HG03175 (cell line): ENCODE measurements around the gene PLXND1.
"Not testable (repeated sequence)": the region's sequence is repeated elsewhere in the genome, so short reads cannot be mapped to it uniquely, and the experiment has no call there.

Experiments used
- ATAC-seq: cut with Tn5 transposase; IDR thresholded peaks from one replicate; pipeline ENCODE4 v1.9.1; 2021; ENCODE audit warnings: mild to moderate bottlenecking, moderate library complexity; ENCODE audit not compliant: unreplicated experiment

The PLXND1 gene, protein sequence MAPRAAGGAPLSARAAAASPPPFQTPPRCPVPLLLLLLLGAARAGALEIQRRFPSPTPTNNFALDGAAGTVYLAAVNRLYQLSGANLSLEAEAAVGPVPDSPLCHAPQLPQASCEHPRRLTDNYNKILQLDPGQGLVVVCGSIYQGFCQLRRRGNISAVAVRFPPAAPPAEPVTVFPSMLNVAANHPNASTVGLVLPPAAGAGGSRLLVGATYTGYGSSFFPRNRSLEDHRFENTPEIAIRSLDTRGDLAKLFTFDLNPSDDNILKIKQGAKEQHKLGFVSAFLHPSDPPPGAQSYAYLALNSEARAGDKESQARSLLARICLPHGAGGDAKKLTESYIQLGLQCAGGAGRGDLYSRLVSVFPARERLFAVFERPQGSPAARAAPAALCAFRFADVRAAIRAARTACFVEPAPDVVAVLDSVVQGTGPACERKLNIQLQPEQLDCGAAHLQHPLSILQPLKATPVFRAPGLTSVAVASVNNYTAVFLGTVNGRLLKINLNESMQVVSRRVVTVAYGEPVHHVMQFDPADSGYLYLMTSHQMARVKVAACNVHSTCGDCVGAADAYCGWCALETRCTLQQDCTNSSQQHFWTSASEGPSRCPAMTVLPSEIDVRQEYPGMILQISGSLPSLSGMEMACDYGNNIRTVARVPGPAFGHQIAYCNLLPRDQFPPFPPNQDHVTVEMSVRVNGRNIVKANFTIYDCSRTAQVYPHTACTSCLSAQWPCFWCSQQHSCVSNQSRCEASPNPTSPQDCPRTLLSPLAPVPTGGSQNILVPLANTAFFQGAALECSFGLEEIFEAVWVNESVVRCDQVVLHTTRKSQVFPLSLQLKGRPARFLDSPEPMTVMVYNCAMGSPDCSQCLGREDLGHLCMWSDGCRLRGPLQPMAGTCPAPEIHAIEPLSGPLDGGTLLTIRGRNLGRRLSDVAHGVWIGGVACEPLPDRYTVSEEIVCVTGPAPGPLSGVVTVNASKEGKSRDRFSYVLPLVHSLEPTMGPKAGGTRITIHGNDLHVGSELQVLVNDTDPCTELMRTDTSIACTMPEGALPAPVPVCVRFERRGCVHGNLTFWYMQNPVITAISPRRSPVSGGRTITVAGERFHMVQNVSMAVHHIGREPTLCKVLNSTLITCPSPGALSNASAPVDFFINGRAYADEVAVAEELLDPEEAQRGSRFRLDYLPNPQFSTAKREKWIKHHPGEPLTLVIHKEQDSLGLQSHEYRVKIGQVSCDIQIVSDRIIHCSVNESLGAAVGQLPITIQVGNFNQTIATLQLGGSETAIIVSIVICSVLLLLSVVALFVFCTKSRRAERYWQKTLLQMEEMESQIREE (N-terminal part only)

DNA sequence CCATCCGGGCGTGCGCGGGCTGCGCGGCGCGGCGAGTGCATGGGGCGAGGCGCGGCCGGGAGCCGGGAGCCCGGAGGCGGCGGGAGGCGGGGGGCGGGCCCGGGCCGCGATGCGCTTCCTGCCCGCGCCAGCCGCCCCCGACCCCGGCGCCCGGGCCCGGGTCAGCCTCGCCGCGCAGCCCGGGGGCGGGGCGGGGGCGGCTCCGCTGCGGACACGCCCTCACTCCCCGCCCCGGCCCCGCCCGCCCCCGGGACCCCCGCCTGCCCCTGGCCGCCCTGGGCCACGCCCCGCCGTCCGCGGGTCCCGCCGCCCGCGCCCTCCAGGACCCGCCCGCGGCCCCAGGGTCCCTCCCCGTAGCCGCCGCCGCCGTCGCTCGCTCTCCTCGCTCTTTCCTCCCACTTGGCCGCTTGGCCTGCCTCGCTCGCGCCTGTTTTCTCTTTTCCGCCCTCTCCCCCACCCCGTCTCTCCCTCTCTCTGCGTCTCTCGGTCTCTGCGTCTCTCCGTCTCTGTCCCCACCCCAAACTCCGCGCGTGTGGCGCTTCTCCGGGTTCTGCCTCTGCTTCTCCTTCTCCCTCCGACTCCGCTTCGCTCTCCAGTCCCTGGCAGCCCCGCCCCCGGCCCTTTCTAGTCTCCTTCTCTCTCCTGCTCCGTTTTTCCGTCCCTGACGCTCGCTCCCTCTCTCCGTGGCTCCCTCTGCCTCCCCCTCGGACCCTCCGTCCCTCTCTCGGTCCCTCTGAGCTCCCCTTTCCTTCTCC lies at the start of gene PLXND1:
Gene PLXND1, minus strand, starts transcription at position 41 of the 755 bp plus-strand sequence. Its CDS starts 37 bp downstream, at position 4.
- no peak for ATAC-seq

DNA sequence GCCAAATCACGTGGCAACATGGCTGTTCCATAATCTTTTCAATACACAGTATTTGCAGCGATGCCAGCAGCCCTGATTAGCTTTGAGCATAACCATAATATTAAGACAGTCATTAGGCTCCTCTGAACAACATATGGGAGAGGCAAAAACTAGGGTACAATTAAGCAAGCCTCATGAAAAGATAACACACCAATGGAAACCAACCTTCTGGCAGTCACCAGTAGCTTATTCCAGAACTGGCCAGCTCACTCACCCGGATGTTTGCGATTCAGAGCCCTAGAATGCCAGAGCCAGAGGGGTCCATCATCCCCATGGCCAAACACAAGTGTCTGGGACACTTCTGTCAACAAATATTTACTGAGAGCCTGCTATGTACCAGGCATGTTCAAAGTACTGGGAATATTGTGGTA lies 48.8 kb upstream of the PLXND1 start:
- no peak for ATAC-seq

DNA sequence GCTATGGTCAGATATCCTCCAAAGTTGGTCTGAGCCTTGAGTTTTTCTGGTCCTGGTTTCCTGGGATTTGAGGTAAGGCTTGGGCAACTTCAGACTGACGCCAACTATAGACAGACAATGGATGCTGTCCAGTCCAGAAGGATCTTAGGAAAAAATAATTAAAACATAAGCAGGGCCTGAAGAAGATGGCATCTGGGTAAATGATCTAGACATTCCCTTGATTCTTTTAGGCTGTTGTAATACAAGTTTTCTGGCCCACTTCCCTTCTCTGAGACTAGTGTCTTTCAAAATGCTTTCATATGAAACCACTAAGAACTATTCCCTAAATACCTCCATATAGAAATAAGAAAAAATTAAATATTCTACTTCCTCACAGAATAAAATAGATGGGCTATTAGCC lies 47.7 kb upstream of the PLXND1 start:
- no peak for ATAC-seq

DNA sequence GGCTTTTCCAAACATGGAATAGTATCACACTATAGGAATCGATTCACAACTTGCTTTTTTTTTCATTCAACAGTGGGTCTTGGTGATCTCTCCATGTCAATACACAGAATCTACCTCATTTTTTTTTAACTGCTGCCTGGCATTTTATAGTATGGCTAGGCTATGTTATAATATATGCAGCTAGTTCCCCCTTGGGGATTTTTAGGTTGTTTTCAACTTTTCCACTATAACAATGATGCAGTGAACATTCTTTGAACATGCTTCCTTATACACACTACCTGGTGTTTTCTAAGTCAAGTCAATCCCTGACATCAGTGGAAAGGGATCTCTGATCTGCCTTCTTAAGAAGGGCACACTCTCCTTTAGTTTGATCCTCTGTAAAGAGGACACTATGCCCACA lies 46.5 kb upstream of the PLXND1 start:
- ATAC-seq = no peak

DNA sequence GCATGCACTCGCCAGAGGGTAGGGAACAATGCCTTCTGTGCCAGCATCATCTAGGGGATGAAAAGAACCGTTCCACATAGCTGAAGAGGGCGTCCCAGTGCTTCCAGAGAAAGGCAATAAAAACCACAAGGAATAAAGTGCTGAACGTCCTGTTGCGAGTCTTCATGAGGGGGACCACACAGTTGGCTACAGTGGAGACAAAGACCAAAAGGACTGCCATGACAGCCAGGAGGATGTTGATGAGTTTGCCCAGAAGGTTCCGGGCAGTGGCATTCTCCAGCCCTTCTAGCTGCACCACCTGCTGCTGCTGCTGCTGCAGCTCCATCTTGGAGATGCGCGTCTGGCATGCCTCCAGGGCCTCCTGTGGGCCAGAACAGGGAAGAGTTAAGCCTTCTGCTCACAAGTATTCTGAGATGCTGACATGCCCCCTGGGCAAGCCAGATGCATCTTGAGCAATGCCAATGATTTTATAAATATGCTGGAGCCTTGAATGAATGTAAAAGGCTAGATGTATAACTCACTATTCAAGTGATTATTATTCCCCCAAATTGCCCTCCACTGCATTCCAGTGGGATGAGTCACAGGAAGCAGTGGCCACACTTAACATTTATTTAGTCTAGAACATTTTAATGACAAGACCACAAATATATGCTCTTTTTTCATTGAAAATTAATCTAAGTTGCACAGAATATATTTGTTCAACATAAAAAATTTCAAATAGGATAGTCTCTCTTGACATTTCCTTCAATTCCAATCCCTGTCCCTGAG lies 45.1 kb upstream of the PLXND1 start:
- no peak for ATAC-seq

DNA sequence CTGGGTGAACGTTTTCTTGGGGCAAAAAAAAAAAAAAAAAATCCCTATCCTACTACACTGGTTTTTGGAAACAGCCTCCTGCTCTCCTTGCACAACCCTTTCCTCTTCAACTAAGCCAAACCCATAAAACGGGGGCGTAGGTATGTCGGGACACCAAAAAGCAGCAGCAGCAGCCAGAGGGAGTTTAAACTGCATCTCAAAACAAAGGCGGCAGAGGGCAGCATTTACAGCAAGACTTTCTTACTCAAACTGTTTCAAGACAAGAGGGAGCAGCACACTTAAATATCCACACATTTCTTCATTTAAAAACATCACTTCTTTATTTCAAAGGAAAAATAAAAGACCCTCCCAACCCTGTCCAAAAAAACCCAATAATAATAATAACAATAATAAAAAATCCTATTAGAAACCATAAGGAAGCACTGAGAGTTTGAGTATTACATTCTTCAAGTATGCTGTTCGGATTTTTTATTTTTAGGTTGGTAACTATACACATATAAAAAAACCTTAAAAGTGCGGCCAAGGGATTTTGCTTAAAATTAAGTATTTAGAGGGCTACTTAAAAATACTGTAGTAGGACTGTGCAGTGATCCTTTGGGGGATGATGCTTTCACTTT lies 43.9 kb upstream of the PLXND1 start:
- no peak for ATAC-seq

DNA sequence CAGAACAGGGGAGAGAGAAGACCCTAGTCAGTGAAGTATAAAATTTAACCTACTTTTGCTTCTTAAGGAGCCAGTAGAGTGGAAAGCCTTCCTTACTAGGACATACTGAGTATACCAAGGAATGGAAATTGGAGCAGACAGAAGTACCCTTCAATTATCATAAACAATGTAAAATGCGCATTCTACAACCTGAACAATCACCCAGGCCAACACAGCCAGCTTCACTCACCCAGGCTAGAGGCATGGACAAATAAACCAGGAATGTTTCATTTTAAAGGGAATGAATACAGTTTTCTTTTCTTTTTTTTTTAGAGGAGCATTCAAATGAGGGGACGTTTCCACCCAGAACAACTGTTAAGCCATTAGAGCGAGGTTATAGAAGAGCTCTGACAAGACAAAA lies 41.9 kb upstream of the PLXND1 start:
- ATAC-seq = no peak

DNA sequence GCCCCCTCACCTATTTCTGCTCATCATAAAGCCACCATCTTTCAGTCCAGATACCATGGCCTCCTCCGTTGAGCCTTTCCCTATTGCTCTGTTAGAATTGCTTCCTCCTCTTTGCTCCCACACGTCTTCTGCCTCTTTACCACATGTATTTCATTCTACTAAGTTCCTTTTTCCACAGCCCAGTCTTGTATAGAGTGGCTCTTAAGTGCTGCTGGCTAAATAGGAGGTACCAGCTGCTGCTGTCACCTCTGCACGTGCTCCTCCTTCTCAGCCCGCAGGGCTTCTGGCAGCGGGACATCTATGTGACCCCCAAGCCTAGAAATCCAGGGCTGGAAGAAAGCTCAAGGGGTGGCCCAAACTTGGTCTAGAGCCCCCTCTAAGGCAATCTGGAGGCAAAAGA lies 38.8 kb upstream of the PLXND1 start:
- no peak for ATAC-seq

DNA sequence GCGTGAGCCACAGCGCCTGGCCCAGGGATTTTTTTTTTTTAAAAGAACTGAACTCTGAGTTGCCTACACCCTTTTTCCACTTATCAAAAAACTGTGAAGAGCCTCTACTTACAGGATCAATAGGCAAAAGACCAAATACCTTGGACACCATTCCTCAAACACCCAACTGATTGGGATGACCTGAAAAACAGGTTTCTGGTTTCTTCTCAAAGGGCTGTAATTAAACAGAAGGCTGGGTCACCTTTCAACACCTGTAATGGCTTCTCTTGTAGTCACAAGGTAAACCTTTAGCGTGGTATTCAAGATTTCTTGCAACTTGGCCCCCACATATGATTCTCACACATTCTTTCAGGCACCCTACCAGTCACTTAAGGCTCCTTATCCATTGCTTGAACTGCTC lies 38.4 kb upstream of the PLXND1 start:
- no peak for ATAC-seq

DNA sequence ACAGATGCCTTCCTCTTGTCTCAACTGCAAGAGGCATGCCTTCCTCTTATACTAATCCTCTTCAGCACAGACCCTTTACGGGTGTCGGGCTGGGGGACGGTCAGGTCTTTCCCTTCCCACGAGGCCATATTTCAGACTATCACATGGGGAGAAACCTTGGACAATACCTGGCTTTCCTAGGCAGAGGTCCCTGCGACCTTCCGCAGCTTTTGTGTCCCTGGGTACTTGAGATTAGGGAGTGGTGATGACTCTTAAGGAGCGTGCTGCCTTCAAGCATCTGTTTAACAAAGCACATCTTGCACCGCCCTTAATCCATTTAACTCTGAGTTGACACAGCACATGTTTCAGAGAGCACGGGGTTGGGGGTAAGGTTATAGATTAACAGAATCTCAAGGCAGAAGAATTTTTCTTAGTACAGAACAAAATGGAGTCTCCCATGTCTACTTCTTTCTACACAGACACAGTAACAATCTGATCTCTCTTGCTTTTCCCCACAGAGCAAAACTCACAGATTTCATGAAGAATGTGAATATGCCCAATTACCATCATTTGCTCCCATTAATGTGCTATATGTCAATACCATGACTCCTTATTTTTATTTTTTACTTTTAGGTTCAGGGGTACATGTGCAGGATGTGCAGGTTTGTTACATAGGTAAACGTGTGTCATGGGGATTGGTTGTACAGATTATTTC lies 35.2 kb upstream of the PLXND1 start:
- ATAC-seq = not testable (repeated sequence)

DNA sequence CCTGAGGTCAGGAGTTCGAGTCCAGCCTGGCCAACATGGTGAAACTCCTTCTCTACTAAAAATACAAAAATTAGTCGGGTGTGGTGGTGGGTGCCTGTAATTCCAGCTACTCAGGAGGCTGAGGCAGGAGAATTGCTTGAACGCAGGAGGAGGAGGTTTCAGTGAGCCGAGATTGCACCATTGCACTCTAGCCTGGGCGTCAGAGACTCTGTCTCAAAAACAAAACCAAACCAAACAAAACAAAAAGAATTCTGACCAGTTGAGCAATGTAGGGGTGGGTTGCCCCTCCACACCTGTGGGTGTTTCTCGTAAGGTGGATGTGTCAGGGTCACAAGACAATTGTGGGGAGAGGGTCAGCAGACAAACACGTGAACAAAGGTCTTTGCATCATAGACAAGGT lies 34.5 kb upstream of the PLXND1 start:
- not testable (repeated sequence) for ATAC-seq

DNA sequence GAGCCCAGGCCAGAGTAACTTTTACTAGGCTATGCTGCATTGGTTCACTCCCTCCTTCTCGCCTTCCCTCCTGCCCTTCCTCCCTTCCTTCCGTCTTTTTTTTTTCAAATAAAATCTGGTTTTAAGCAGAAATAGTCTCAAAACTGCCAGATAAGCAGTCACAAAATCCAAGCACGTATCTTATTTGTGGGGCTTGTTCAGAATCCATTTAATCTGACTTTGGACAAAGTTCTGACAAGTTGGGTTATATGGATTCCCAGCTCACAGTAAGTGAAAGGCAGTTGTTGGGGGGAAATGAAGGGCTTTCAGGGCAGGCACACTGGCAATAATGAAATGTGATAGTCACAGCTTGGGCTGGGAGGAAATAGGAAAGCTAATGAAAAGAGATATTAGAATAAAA lies 32.0 kb upstream of the PLXND1 start:
- ATAC-seq = no peak

DNA sequence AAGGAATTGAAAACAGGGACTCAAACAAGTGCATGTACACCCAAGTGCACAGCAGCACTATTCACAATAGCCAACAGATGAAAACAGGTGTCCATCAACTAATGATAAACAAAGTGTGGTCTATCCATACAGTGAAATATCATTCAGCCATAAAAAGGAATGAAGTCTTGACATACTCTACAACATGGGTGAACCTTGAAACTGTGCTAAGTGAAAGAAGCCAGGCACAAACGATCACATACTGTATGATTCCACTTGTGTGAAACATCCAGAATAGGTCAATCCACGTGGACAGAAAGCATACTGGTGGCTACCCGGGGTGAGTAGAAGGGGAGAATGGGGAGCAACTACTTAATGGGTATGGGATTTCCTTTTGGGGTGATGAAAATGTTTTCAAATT lies 29.6 kb upstream of the PLXND1 start:
- ATAC-seq = no peak

DNA sequence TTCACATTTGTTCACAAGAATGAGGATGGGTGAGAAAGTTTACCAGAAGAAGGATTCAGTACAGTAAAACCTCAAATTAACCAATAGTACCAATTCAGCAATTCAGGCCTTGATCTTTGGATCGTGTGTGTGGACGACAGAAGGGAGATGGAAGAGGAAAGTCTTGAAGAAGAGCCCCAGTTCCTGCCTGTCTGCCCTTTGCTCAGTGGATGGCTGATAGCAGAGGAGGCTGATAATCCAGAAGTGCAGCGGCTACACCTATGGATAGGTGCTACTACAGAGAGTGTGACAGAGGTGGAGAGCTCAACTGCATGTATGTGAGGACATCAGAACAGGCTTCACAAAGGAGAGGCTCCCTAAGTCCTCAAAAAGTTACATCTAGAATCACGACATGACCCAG lies 29.2 kb upstream of the PLXND1 start:
- ATAC-seq = no peak

DNA sequence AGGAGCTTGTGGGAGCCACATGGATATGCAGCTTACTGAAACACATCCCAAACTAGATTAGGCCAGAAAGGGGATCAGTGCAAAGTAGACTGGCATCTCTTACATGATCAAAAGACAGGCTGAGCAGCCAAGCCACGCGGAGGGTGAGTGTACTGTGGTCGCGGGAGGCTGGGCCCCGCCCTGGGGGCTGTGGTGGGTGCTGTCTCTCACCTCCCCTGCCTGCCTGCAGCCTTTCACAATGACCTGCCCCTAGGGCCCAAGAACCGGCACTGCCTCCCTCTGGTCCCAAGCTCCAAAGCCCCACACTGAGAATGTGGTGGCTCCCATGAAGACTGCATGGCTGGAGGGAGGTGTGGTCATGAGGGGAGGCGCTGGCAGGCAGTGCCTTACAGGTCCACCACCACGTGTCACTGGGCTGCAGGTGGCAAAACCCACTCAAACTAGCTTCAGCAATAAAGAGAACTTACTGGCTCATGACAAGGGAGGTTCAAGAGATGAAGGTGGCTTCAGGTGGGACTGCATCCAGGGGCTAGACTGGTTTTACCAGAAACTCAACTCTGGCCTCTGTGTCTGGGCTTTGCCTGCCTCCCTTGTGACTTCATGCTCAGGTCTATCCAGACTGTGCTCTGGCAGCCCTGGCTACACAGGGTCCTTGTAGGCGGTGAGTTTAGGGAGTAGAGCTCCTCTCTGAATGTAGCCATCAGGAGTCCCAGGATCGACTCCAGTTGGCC lies 27.4 kb upstream of the PLXND1 start:
- ATAC-seq = no peak

DNA sequence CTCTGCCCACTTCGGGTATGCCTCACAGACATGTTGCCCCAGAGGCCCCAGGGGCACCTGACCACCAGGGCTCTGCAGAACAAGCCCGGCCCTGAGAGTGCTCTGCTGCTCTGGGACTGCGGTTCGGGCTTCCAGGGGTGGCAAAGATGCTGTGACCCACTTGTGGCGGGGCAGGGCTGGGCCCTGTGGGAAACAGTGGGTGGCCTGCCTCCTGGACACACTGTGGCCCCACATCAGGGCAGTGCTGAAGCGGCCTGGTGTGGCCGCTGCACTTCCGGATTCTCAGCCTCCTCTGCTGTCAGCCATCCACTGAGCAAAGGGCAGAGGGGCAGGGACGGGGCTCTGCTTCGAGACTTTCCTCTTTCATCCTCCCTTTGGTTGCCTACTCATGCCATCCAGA lies 26.5 kb upstream of the PLXND1 start:
- ATAC-seq = no peak

DNA sequence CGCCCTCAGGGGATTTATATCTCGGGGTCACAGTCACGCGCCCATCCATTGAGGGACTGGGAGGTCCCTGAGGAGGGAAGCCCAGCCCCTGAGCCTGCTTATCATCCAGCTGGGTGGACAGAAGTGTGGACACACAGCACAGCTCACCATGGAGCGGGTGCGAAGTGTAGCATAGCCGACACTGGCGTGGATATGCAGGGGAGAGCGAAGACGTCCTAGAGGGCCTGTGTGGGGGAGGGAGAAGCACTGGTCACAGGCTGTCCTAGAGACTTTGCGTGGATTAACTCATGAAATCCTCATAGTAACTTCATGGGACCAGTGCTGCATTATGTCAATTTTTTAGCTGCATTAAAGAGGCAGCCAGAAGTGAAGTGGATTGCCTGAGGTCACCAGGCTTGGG lies 26.1 kb upstream of the PLXND1 start:
- ATAC-seq = no peak

DNA sequence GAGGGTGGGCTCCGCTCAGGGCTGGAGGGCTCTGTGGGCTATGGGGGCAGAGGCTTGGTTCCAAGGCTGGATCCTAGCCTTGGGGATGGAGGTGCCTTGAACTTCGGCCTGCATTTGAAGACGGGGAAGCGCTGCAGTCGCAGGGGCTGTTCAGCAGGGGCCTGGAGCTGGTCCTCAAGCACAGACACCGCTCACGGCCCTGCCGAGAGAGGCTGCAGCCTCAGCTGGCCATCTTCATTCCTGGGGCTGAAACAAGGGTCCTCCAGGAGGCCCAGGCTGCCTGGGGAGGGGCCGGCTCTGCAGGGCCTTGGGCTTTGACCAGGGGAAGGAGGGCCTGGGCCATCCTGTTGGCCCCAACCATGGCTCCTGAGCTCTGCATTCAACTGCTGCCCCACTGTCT lies 25.6 kb upstream of the PLXND1 start:
- ATAC-seq = no peak
